ENCODE data around the gene PCAT7. TPM values are rescaled to one million over a fixed set of nuclear protein-coding genes. Genes with fewer than 3 reads are reported as not detected.

PCAT7 gene
- total and polyA plus RNA-seq, 2 experiments from 2014 or later, result 4.0 to 5.5 TPM

DNA sequence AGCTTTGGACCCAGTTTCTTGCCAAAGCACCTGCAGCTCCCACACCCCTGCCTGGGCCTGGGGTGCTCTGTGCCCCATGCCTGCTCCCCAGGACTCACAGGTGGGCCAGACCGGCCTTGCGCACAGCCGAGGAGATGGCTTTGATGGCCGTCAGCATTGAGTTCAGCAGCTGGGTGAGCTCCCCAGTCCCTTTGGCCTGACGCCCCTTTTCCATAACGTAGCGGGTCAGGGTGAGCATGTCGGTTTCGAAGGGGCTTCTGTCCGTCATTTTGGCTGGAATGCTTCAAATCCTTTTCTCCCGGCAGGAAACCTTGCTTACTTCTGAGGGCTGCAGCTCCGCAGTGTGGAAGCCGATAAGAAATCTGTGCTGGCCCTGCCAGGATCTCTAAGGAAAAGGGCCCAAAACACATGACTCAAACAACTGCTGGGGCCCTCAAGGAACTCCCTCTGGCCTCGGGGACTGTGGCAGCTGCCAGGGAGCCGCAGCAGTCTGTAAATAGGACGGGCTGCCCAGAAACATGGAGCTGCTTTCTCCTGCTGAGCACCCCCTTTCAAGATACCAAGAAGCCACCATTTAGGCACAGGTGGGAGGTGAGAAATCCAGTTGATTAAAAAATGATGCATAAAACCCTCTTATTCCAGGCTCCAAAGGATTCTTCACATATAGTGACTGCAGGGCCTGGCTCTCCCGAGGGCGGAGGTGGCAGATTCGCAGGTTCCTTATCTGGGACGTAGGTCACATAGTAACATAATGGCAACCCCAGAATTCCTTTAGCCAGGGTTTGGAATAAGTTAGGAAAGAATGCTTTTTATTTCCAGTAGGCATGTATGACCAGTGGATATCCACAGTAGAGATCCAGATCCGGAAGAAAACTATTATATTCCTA, 38.8 kb downstream of the PCAT7 start, which contains the start of gene FBP2:
TSS of gene FBP2 (minus strand) at position 366 of the 887 bp plus-strand sequence. CDS start at position 268, 98 bp downstream.
- H2AFZ ChIP-seq, result no peak within 1 kb of the TSS
- Mint-ChIP-seq H3K27ac (no peak within 1 kb of the TSS), H3K9me3 (no peaks in the 10 kb centered on the region)

More for the DNA sequence above, 38.8 kb downstream of the PCAT7 start, which contains the start of gene FBP2:
- Histone ChIP-seq H3K4me2 (no peak within 1 kb of the TSS), H3K27ac (ENCODE audit: low read depth) (no peak within 1 kb of the TSS), H3K9me2 (ENCODE audit: insufficient read depth) (no peaks in the 10 kb centered on the region), H3K79me2 (replicated peaks; ENCODE audit: insufficient read depth) (no peaks in the 10 kb centered on the region), H4K20me1 (replicated peaks; ENCODE audit: insufficient read depth) (no peaks in the 10 kb centered on the region), H3F3A (replicated peaks; ENCODE audit: low read depth) (no peaks in the 10 kb centered on the region), H3K36me3 (ENCODE audit: insufficient read depth) (no peaks in the 10 kb centered on the region), H3K27me3 (ENCODE audit: insufficient read depth) (no peaks in the 10 kb centered on the region), H3K4me1 (ENCODE audit: insufficient read depth) (no peaks in the 10 kb centered on the region), H3K4me3 (no peak within 1 kb of the TSS)
- DNase-seq (ENCODE audit: low spot score) (no peak), ATAC-seq (no peak)
- TF ChIP-seq ZNF331 (CRISPR knock-in tag; IDR thresholded peaks at IDR 0.05; ENCODE audit: low read depth) (no peak), EZH2 (IDR thresholded peaks at IDR 0.05; ENCODE audit: low read depth, unreplicated experiment) (no peak), NANOG (IDR thresholded peaks at IDR 0.05; ENCODE audit: borderline replicate concordance) (no peak), EZH2phosphoT487 (IDR thresholded peaks at IDR 0.05; ENCODE audit: unreplicated experiment) (no peak), CREB1 (CRISPR knock-in tag; IDR thresholded peaks at IDR 0.05; ENCODE audit: low read depth) (no peak), JUNB (IDR thresholded peaks at IDR 0.05; ENCODE audit: unreplicated experiment) (no peak)
- TF ChIP-seq, protein P1, sequence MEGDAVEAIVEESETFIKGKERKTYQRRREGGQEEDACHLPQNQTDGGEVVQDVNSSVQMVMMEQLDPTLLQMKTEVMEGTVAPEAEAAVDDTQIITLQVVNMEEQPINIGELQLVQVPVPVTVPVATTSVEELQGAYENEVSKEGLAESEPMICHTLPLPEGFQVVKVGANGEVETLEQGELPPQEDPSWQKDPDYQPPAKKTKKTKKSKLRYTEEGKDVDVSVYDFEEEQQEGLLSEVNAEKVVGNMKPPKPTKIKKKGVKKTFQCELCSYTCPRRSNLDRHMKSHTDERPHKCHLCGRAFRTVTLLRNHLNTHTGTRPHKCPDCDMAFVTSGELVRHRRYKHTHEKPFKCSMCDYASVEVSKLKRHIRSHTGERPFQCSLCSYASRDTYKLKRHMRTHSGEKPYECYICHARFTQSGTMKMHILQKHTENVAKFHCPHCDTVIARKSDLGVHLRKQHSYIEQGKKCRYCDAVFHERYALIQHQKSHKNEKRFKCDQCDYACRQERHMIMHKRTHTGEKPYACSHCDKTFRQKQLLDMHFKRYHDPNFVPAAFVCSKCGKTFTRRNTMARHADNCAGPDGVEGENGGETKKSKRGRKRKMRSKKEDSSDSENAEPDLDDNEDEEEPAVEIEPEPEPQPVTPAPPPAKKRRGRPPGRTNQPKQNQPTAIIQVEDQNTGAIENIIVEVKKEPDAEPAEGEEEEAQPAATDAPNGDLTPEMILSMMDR (conservative IDR thresholded peaks at IDR 0.05; ENCODE audit: low read depth in 2 of 2), result no peak
- TF ChIP-seq, protein P2, sequence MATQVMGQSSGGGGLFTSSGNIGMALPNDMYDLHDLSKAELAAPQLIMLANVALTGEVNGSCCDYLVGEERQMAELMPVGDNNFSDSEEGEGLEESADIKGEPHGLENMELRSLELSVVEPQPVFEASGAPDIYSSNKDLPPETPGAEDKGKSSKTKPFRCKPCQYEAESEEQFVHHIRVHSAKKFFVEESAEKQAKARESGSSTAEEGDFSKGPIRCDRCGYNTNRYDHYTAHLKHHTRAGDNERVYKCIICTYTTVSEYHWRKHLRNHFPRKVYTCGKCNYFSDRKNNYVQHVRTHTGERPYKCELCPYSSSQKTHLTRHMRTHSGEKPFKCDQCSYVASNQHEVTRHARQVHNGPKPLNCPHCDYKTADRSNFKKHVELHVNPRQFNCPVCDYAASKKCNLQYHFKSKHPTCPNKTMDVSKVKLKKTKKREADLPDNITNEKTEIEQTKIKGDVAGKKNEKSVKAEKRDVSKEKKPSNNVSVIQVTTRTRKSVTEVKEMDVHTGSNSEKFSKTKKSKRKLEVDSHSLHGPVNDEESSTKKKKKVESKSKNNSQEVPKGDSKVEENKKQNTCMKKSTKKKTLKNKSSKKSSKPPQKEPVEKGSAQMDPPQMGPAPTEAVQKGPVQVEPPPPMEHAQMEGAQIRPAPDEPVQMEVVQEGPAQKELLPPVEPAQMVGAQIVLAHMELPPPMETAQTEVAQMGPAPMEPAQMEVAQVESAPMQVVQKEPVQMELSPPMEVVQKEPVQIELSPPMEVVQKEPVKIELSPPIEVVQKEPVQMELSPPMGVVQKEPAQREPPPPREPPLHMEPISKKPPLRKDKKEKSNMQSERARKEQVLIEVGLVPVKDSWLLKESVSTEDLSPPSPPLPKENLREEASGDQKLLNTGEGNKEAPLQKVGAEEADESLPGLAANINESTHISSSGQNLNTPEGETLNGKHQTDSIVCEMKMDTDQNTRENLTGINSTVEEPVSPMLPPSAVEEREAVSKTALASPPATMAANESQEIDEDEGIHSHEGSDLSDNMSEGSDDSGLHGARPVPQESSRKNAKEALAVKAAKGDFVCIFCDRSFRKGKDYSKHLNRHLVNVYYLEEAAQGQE (IDR thresholded peaks at IDR 0.05; ENCODE audit: unreplicated experiment), result no peak
- TF ChIP-seq, protein P3, sequence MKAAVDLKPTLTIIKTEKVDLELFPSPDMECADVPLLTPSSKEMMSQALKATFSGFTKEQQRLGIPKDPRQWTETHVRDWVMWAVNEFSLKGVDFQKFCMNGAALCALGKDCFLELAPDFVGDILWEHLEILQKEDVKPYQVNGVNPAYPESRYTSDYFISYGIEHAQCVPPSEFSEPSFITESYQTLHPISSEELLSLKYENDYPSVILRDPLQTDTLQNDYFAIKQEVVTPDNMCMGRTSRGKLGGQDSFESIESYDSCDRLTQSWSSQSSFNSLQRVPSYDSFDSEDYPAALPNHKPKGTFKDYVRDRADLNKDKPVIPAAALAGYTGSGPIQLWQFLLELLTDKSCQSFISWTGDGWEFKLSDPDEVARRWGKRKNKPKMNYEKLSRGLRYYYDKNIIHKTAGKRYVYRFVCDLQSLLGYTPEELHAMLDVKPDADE (IDR thresholded peaks at IDR 0.05), result no peak
- H3K36me3 Mint-ChIP-seq (ENCODE audit: low read depth), result no peaks in the 10 kb centered on the region
- peaks cover 8% of the 10 kb centered on the region for H3K27me3 Mint-ChIP-seq (ENCODE audit: insufficient read depth, low read depth, poor library complexity)
- H3K4me1 Mint-ChIP-seq, result no peaks in the 10 kb centered on the region
- H3K4me3 Mint-ChIP-seq, result no peak within 1 kb of the TSS

Measured in GM23338 (cell line).